NCI-H82 treated with DMSO at 0.1 percent for 48 hours (cell line): ENCODE measurements around the gene STRN3.
"Not testable (repeated sequence)": the region's sequence is repeated elsewhere in the genome, so short reads cannot be mapped to it uniquely, and the experiment has no call there.

ENCODE experiments used
- DNase-seq: peaks from one replicate; lab custom pipeline; 2025; ENCODE audit not compliant: unreplicated experiment; lab: John Stamatoyannopoulos, UW

STRN3 gene

GRCh38 chr14:31004007-31004406, 22.2 kb downstream of the STRN3 start:
- not testable (repeated sequence) for DNase-seq

- DNase-seq = no peak
These were observed 22.9 kb downstream of the STRN3 start for GRCh38 chr14:31003284-31003683.

GRCh38 chr14:31001339-31001658, 24.9 kb downstream of the STRN3 start:
- no peak for DNase-seq

GRCh38 chr14:31000629-31001338, 25.4 kb downstream of the STRN3 start:
- DNase-seq = no peak

- DNase-seq = no peak
These were observed 27.0 kb downstream of the STRN3 start for GRCh38 chr14:30999038-30999773.

GRCh38 chr14:30998100-30998706, 28.0 kb downstream of the STRN3 start:
- DNase-seq = no peak

- DNase-seq = no peak
These were observed 29.1 kb downstream of the STRN3 start for GRCh38 chr14:30996892-30997659.

DNA sequence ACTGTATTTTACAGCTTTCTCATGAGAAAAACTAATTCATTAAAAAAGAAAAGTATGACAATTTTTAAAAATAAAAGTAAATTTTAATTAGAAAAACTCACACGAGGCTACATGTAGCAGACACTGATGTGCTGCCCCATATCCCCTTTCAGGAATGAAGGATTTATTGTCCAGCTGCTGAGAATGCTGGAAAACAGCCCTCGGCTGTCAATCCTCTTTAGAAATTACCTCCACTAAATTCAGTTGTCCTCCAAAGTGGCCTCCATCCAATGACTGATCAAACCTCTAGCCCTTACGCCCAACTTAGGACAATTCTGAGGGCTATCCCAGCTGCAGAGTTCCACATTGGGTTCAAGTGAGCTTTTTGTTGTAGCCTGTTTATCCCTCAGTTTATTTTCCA, 30.5 kb downstream of the STRN3 start:
- no peak for DNase-seq

DNA sequence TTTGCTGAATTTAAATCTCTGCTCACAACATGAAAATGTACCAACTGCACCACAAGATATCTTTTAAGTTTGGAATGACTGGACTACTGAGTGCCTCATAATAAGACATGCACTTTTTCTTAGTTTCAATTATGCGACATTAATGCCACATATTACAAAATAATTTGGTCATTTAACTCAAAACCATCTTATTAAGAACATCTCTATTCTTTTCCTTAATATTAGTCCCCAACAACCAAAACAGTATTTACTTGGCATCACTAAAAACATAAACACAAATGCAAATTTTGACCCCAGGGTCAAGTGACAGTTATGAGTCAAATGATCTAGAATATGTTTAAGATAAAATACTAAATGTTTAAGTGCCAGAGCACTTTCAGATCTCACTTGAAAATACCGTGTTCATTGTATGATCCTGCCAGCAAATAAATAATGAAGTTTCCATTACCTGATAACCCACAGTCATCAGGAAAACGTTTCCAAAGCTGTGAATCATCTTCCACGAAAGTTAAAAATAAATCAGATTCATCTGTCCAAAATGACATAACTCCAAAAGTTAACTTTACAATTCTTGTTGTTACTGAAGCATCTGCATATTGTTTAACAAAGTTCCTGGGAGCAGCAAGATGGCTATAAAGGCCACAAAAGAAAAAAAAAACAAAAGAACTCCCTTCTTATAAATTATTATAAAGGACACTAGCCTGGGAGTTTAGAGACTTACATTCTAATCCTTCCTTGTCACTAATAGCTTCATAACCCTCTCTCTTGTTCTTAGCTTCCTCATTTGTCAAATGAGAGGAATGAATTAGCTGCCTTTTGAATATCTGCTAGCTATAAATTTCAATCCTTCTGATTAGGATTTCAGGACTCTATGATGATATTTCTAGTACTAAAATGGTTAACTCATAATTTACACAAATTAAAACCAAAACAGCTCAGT, 31.2 kb downstream of the STRN3 start:
- DNase-seq = no peak

DNA sequence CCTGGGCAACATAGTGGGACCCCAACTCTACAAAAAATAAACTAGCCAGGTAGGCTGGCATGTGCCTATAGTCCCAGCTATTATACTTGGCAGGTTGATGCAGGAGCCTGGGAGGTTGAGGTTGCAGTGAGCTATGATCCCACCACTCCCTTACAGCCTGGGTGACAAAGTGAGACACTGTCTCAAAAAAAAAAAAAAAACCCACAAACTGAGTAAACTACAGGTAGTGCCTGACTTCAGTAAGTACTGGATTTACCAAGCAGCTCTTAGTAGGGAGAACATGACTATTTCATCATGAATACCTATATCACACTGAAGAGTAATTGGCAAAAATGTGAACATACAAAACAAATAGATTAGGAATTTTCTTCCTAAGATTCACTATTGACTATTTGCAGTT, 33.1 kb downstream of the STRN3 start:
- no peak for DNase-seq

DNA sequence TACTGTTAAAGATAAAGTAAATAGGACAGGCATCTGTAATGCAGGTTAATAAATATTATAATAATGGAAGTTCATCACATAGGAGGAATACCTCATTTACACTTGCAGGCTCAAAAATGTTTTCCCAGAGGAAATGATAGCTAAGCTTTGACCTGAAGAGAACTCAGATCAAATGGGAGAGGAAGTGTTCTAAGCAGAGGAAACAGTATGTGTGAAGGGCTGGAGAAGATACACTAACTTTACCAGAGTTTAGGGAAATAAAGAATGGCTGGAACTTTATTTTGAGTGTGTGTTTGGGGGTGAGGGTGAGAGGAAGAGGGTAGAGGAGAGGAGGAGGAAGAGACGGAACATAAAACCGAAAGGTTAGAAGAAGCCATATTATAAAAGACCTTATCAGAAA, 34.8 kb downstream of the STRN3 start:
- DNase-seq = no peak

DNA sequence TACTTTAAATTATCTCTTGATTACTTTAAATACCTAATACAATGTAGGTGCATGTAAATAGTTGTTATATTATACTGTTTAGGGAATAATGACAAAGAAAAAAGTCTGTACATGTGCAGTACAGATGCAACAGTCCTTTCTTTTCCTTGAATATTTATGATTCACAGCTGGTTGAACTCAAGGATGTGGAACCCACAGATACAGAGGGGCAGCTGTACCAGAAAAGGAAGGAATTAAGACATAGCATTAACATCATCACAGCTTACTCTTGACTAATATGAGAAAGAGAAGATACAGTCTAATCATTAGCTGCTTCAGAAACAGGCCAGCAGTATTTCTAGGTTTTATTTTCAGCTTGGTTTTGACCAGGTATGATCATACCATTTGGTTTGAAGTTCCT, 35.4 kb downstream of the STRN3 start:
- no peak for DNase-seq

- no peak for DNase-seq
These were observed 37.7 kb downstream of the STRN3 start for GRCh38 chr14:30988509-30988908.

DNA sequence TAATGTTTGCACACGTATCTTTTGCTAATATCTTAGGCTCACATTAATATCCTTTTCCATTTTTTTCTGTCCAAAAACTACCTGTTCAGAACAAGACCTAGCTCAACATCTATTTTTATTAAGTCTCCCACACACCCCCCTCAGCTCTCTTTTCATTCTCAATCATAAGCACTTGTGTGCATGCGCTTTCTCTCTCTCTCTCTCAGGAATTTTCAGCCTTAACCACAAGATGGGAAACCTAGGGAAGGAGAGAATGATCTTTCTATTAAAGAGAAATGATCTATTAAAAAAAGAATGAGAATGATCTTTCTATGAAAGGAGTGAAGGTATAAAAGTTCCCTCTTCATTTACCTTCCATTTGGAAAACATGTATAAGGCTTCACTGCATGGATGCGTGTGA, 40.4 kb downstream of the STRN3 start:
- no peak for DNase-seq

GRCh38 chr14:30983858-30984257, 42.3 kb downstream of the STRN3 start:
- no peak for DNase-seq

DNA sequence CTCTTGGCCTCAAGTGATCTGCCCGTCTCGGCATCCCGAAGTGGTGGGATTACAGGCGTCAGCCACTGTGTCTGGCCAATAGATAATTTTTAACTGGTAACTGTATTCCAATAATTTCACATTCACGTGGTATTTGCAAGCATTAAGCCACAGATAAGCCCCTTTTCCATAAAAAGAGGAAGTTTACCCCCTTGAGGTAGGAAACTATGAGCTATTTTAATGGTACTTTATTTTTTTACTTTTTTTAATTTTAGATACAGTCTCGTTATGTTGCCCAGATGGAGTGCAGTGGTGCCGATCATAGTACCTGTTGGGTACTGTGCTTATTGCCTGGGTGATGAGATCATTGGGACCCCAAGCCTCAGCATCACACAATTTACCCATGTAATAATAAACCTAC, 43.6 kb downstream of the STRN3 start:
- no peak for DNase-seq

DNA sequence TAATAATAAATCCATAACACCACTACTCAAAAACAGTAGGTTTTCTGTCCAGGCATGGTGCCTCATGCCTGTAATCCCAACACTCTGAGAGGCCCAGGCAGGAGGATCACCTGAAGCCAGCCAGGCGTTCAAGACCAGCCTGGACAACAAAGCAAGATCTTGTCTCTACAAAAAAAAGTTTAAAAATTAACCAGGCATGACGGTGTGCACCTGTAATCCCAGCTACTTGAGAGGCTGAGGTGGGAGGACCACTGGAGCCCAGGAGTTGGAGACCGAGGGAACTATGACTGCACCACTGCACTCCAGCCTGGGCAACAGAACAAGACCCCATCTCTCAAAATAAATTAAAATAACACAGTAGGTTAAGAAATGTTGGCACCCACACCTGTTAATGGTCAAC, 45.2 kb downstream of the STRN3 start:
- DNase-seq = no peak

GRCh38 chr14:30980106-30980704, 46.0 kb downstream of the STRN3 start:
- DNase-seq = not testable (repeated sequence)

GRCh38 chr14:30977752-30978151, 48.4 kb downstream of the STRN3 start:
- no peak for DNase-seq

DNA sequence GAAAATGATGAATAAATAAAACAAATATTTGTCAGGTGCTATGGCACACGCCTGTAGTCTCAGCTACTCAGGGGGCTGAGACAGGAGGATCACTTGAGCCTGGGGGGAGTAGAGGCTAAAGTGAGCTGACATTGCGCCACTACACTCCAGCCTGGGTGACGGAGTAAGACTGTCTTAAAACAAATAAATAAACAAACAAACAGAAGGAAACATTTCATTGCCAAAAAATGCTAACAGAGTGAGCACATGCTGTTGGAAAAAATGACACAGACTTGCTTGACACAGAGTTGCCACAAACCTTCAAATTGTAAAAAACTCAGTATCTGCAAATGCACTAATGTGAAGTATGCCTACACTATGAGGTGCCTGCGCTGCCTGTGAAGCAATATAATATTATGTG, 51.6 kb downstream of the STRN3 start:
- no peak for DNase-seq
